H1 (cell line): ENCODE measurements around the gene MGST2. TPM values are rescaled to one million over a fixed set of nuclear protein-coding genes. Genes with fewer than 3 reads are reported as not detected.

ENCODE experiments used
- CHD1 ChIP-seq: IDR thresholded peaks from 2 replicates; pipeline ENCODE4 v1.6.1; 2012; ENCODE audit warnings: low read depth, low read length, improper control_type of control experiment
- JUND ChIP-seq: IDR thresholded peaks from 2 replicates; pipeline ENCODE4 v1.6.1; 2011; ENCODE audit warnings: mild to moderate bottlenecking, improper control_type of control experiment, low read length
- SRF ChIP-seq: IDR thresholded peaks from 2 replicates; pipeline ENCODE4 v1.6.1; 2011; ENCODE audit warnings: mild to moderate bottlenecking, low read depth, low read length, moderate library complexity
- TAF1 ChIP-seq: IDR thresholded peaks from 2 replicates; pipeline ENCODE4 v1.6.1; 2011; ENCODE audit warnings: mild to moderate bottlenecking, low read depth, low read length
- polyA plus RNA-seq, 7 experiments: library from polyadenylated mRNA; depleted of rRNA in 3 of 7; stranded (reverse) in 5 of 7; unstranded in 2 of 7; fragments of >200 nt in 5 of 7; fragments of 200-250 nt in 2 of 7; gene quantifications; 1 replicate in 5 of 7; 2 replicates in 1 of 7; 4 replicates in 1 of 7; pipeline versions ENCODE4 v1.2.1 to v1.2.3, GENCODE V29; 2011 to 2013; ENCODE audit warnings: missing spikeins in 2 of 7, mixed read lengths in 2 of 7
- total RNA-seq: library from RNA; stranded (reverse); fragmentation: NEBNext Ultra II Directional; extraction: Animal tissue kit (Norgen Biotek cat#: 25700); gene quantifications from 2 replicates; pipeline ENCODE4 v1.2.1, GENCODE V29; 2021

Gene MGST2
- total and polyA plus RNA-seq, 2 of the 8 experiments (the other 6 are each of a cell fraction or from before 2014, with no cell fraction given) = 8.0 to 13.6 TPM

- TF ChIP-seq SRF (no peak), TAF1 (no peak), JUND (no peak), CHD1 (no peak)
These were observed 34.6 kb upstream of the MGST2 start (continued) for GRCh38 chr4:139630991-139631390.
